Smooth muscle cell (in vitro differentiated cells): ENCODE data around the gene ASF1B. TPM values are rescaled to one million over a fixed set of nuclear protein-coding genes. Genes with fewer than 3 reads are reported as not detected.

Source experiments
- DNase-seq: peaks from one replicate; lab custom pipeline; 2025; ENCODE audit not compliant: unreplicated experiment; lab: John Stamatoyannopoulos, UW
- H2AFZ ChIP-seq: fragments of 200-600 bp; sonication (generic); 2 replicates; pipeline ENCODE4 v1.6.0; 2016; ENCODE audit warnings: antibody characterized with exemption, low read depth, mild to moderate bottlenecking
- H3F3A ChIP-seq: fragments of 200-600 bp; sonication (generic); 2 replicates; pipeline ENCODE4 v1.6.0; 2017; ENCODE audit warnings: antibody characterized with exemption, low read depth
- H3K27ac ChIP-seq: fragments of 200-600 bp; sonication (generic); 2 replicates; pipeline ENCODE4 v1.5.1; 2016; ENCODE audit warnings: low read depth, mild to moderate bottlenecking
- H3K27me3 ChIP-seq: fragments of 200-600 bp; sonication (generic); 2 replicates; pipeline ENCODE4 v1.6.1; 2016; ENCODE audit warnings: low read depth, mild to moderate bottlenecking
- H3K36me3 ChIP-seq: fragments of 200-600 bp; sonication (generic); 2 replicates; pipeline ENCODE4 v1.5.1; 2016; ENCODE audit warnings: low read depth
- H3K4me1 ChIP-seq: fragments of 200-600 bp; sonication (generic); 2 replicates; pipeline ENCODE4 v1.5.1; 2016; ENCODE audit warnings: low read depth
- H3K4me2 ChIP-seq: fragments of 200-600 bp; sonication (generic); 2 replicates; pipeline ENCODE4 v1.6.0; 2016; ENCODE audit warnings: mild to moderate bottlenecking
- H3K4me3 ChIP-seq: fragments of 200-600 bp; sonication (generic); 2 replicates; pipeline ENCODE4 v1.5.1; 2016; ENCODE audit warnings: mild to moderate bottlenecking
- H3K79me2 ChIP-seq: fragments of 200-600 bp; sonication (generic); 2 replicates; pipeline ENCODE4 v1.6.0; 2016; ENCODE audit warnings: low read depth, mild to moderate bottlenecking
- H3K9ac ChIP-seq: fragments of 200-600 bp; sonication (generic); 2 replicates; pipeline ENCODE4 v1.6.0; 2016; ENCODE audit warnings: low read depth
- H3K9me3 ChIP-seq: fragments of 200-600 bp; sonication (generic); replicated peaks from 2 replicates; pipeline ENCODE4 v1.5.1; 2016; ENCODE audit warnings: low read depth
- H4K20me1 ChIP-seq: fragments of 200-600 bp; sonication (generic); 2 replicates; pipeline ENCODE4 v1.6.0; 2016; ENCODE audit warnings: low read depth
- WGBS: methylation state at CpG from one replicate; pipeline ENCODE4 v1.1.7; 2016; ENCODE audit warnings: low lambda C conversion rate; 5-methylcytosine and 5-hydroxymethylcytosine counted together
- polyA plus RNA-seq: library from polyadenylated mRNA; unstranded; fragments of >200 nt; fragmentation: Nextera tagmentation; extraction: Ambion mirVana; gene quantifications from 2 replicates; pipeline ENCODE4 v1.2.1, GENCODE V29; 2016
- total RNA-seq: library from RNA; depleted of rRNA; stranded (reverse); fragments of >200 nt; gene quantifications from 2 replicates; pipeline ENCODE4 v1.2.3, GENCODE V29; 2014
- TF ChIP-seq, protein P1 (sequence below): fragments of 200-600 bp; sonication (generic); IDR thresholded peaks from 2 replicates; pipeline ENCODE4 v1.5.1; 2017; ENCODE audit warnings: borderline replicate concordance, mild to moderate bottlenecking, antibody characterized with exemption; ENCODE audit not compliant: insufficient read depth, poor library complexity, severe bottlenecking

ASF1B gene
- total and polyA plus RNA-seq, 2 experiments from 2014 or later, result 11.3 to 13.4 TPM

DNA sequence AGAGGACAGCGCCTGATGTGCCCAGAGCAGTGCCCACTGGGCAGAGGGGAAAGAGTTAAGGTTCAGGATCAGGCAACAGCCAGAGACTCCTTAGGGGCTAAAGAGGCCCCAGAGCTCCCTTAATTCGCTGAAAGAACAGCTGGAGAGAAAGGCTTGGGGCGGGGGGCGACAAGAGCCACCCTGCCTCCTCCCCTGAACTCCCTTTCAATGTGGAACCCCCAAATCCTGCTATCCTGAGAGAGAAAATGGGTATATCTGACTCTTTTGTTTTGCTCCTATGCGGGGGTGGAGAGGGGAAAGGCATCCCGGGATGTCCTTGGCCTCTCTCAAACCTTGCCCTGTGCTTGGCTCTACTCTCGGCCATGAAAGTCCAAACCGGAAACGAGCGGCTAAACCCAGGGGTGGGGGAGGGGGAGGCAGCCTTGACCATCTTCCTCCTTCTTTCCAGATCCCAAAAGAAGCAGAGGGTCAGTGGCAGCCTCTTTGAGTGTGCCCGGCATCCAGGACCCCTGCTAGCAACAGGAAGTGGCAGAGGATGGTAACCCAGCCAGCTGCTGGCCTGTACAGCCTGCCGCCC, 23.5 kb downstream of the ASF1B start:
- Histone ChIP-seq H3K27me3 (no peaks in the 10 kb centered on the region), H3F3A (no peaks in the 10 kb centered on the region), H2AFZ (no peak overlapping the region), H4K20me1 (peaks cover 57% of the 10 kb centered on the region), H3K4me3 (no peak overlapping the region), H3K79me2 (peaks cover 48% of the 10 kb centered on the region), H3K36me3 (no peaks in the 10 kb centered on the region), H3K9ac (no peak overlapping the region), H3K9me3 (no peaks in the 10 kb centered on the region), H3K4me2 (peak overlapping the region; percentile 59), H3K4me1 (peaks cover 16% of the 10 kb centered on the region), H3K27ac (no peak overlapping the region)
- no peak for DNase-seq
- TF ChIP-seq, protein P1, sequence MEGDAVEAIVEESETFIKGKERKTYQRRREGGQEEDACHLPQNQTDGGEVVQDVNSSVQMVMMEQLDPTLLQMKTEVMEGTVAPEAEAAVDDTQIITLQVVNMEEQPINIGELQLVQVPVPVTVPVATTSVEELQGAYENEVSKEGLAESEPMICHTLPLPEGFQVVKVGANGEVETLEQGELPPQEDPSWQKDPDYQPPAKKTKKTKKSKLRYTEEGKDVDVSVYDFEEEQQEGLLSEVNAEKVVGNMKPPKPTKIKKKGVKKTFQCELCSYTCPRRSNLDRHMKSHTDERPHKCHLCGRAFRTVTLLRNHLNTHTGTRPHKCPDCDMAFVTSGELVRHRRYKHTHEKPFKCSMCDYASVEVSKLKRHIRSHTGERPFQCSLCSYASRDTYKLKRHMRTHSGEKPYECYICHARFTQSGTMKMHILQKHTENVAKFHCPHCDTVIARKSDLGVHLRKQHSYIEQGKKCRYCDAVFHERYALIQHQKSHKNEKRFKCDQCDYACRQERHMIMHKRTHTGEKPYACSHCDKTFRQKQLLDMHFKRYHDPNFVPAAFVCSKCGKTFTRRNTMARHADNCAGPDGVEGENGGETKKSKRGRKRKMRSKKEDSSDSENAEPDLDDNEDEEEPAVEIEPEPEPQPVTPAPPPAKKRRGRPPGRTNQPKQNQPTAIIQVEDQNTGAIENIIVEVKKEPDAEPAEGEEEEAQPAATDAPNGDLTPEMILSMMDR, result no peak
- 57% methylated on average over 12 of the region's 12 CpGs for WGBS

DNA sequence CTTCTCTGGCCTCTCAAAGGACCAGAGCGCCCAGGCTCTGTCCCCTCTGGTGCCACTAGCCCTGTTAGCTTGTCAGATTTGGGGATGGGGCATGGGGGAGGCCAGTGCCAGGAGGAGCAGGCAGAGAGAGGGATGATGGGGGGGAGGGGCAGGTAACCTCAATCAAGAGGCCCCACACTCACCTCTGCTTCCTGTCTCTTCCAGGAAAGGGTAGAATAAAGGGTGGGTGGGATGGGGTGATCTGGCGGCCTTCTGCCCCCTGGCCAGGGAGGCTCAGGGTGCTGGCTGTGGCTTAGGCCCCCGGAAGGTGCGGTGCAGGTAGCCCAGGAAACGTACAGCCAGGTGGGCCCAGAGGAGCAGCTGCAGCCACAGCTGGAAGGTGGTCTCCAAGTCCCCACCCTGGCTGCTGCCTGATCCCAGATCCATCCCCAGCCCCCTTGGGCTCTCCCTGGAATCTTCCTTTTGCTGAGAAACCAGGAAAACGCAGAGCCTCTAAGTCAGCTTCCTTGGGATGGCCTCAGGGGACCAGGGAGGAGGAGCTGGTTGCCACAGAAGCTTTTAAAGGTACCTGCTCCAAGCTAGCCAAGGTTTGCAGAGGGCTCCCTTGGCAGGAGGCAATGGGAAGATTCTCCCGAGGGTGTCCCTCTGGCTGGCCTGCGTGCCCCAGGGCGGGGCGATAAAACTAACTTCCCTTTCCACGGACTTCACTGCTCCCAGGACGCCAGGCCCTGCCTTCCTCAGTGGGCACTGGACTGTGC, 24.2 kb downstream of the ASF1B start:
- Histone ChIP-seq H3K4me1 (peaks cover 16% of the 10 kb centered on the region), H3K36me3 (no peaks in the 10 kb centered on the region), H3K27me3 (no peaks in the 10 kb centered on the region), H3F3A (no peaks in the 10 kb centered on the region), H3K4me3 (no peak overlapping the region), H3K79me2 (peaks cover 47% of the 10 kb centered on the region), H3K9ac (no peak overlapping the region), H3K4me2 (peak overlapping the region; percentile 59), H3K27ac (no peak overlapping the region), H4K20me1 (peaks cover 61% of the 10 kb centered on the region), H2AFZ (no peak overlapping the region), H3K9me3 (no peaks in the 10 kb centered on the region)
- TF ChIP-seq, protein P1, result no peak
- DNase-seq, result no peak
- WGBS, result 82% methylated on average over 11 of the region's 12 CpGs

DNA sequence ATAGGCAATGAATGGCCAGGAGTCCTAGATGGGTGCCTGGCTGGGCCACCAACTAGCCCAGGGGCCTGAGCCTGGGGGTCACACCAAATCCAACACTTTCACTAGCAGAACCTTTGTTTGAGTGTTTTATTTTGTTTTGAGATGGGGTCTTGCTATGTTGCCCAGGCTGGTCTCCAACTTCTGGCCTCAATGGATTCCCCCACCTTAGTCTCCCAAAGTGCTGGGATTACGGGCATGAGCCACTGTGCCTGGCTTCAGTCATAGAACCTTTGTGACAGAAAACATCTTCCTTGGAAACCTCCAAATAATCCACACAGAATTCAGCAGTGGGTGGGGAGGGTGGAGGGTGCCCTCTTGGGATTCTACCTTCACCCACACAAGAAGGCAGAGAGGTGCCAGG, 24.9 kb downstream of the ASF1B start:
- no peak for DNase-seq
- Histone ChIP-seq H3K27ac (no peak overlapping the region), H3K9ac (no peak overlapping the region), H3K4me1 (peaks cover 12% of the 10 kb centered on the region), H2AFZ (no peak overlapping the region), H4K20me1 (peaks cover 55% of the 10 kb centered on the region), H3K4me2 (no peak overlapping the region), H3K9me3 (no peaks in the 10 kb centered on the region), H3K36me3 (no peaks in the 10 kb centered on the region), H3K27me3 (no peaks in the 10 kb centered on the region), H3K79me2 (peaks cover 39% of the 10 kb centered on the region), H3K4me3 (no peak overlapping the region), H3F3A (no peaks in the 10 kb centered on the region)
- TF ChIP-seq, protein P1, result no peak
- 87% methylated on average over 1 of the region's 1 CpG for WGBS
